Thyroid gland (tissue), 4 donors: ENCODE results near the gene FBXO40.

Experiments used
- CTCF ChIP-seq, 6 experiments: fragments of 200-600 bp in 3 of 6; fragments of 450-650 bp in 3 of 6; sonication (generic) in 3 of 6; IDR thresholded peaks; one replicate each; pipeline ENCODE4 v1.5.1; 2016 to 2019; ENCODE audit warnings: antibody characterized with exemption in 6 of 6, mild to moderate bottlenecking in 2 of 6, inconsistent platforms in 1 of 6, moderate library complexity in 1 of 6
- POLR2A ChIP-seq, 2 donors: fragments of 450-650 bp; IDR thresholded peaks; one replicate each; pipeline ENCODE4 v1.6.1; 2017; ENCODE audit warnings: antibody characterized with exemption in 2 of 2, mild to moderate bottlenecking in 2 of 2, moderate library complexity in 1 of 2

- no peak for TF ChIP-seq CTCF (IDR thresholded peaks at IDR 0.05)
- TF ChIP-seq POLR2A (IDR thresholded peaks at IDR 0.05): no peak
Measured at GRCh38 chr3:121601212-121601812, 8.1 kb downstream of the FBXO40 start.
